Stimulated activated CD4-positive, alpha-beta T cell treated with anti-CD3 and anti-CD28 coated beads, Interleukin-15, amount 100 ng/mL, for 24 hours (primary cell): Measurements from ENCODE around the gene ZNF215.
"Not testable (repeated sequence)": the region's sequence is repeated elsewhere in the genome, so short reads cannot be mapped to it uniquely, and the experiment has no call there.

Experiments
- DNase-seq: peaks from one replicate; pipeline ENCODE4 v3.0.0-alpha.2; 2020

Gene ZNF215

DNA sequence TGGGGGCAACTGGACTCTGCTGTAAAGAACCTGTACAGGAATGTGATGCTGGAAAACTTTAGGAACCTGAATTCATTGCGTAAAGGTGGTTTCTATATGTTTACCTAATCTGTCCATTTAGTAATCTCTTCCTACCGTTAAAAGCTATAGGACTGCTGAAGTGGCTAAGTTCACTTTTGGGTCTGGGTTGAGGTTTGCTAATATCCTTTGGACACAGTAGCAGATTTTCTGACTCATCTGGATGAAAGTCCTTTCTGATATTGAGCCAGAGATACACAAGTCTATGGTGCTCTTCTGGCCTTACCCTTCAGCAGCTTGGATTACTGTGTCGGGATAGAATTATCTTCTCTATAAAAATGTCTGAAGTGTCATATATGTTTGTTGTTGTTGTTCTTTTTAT lies 16.9 kb downstream of the ZNF215 start:
- DNase-seq: no peak

DNA sequence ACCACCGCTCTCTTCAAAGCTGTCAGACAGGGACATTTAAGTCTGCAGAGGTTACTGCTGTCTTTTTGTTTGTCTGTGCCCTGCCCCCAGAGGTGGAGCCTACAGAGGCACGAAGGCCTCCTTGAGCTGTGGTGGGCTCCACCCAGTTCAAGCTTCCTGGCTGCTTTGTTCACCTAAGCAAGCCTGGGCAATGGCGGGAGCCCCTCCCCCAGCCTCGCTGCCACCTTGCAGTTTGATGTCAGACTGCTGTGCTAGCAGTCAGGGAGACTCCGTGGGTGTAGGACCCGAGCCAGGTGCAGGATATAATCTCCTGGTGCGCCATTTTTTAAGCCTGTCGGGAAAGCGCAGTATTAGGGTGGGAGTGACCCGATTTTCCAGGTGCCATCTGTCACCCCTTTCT lies 28.0 kb downstream of the ZNF215 start:
- DNase-seq: not testable (repeated sequence)

DNA sequence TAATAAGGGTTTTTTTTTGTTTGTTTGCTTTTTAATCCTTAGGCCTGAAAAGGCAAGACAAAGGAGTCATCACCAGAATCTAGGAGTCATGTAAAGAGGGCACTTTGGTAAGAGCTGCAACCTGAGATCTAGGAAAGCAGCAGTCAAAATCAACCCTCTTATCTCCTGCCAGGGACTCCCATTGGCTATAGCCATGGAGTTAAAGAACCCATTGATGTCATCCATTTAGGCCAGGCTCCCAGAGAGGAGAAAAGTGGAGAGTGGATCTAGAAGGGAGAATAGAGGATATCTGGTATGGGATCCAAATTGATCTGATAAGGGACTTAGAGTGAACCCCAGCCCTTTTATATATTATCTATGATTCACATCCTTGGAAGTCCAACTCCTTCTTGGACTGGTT lies 35.9 kb downstream of the ZNF215 start:
- DNase-seq: no peak

DNA sequence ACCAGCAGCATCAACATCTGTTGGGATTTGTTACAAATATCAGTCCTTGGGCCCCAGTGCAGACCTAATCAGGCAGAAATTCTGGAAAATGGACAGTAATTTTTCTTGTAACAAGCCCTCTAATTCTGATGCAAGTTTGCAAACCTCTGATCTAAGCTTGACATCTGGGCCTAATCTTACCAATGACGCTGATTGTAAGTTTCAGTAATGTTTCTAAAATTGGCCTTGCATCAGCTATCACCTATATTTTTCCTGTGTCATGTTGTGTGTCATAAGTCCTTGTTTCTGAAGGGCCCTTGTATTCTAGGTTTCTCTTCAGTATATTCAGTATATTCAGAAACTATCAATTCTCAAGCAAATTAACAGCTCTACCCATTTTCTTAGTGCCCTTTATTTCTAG lies 36.4 kb downstream of the ZNF215 start:
- no peak for DNase-seq

DNA sequence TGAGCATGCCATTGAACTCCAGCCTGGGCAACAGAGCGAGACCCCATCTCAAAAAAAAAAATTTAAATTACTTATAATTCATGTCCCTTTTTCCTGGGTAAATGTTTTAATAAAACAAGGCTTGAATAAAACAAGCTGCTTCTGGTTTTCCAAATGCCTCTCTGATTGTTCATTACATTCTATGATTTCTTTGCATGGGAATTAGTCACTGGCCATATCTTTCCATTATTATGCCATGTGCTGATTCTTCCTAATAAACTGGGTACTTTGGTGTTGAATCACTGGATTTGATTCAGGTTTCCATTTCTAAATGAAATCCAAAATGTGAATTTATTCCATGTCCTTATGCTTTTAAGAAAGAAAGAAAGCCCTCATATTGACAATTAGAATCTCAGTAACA lies 42.6 kb downstream of the ZNF215 start:
- DNase-seq: no peak

DNA sequence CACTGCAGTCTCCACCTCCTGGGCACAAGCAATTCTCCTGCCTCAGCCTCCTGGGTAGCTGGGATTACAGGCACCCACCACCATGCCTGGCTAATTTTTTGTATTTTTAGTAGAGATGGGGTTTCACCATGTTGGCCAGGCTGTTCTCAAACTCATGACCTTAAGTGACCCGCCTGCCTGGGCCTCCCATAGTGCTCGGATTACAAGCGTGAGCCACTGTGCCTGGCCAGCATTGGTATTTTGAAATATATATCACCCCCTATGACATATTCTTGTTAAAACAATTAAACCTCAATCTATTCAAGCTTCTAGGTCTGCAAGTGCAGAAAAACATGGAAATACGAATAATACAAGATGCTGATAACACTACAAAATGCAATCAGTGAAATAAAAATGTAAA lies 43.6 kb downstream of the ZNF215 start:
- not testable (repeated sequence) for DNase-seq

DNA sequence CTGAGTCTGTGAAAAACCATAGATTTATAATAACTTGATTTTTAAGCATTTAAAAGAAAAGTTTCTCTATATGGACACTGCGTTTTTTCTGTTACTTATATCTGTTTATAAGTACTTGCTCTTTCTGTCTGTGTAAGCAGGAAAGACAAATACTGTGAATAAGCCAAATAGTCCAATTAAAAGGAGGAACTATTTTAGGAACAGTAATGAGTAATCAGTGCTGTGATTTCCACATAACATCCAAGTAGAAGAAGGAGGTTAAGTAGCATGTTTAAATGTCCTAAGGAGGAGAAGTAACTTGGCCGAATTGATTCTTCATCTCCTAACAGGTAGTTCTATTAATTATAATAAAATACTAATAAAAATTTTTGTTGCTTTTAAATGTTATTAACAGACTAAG lies 53.1 kb downstream of the ZNF215 start:
- DNase-seq: no peak

DNA sequence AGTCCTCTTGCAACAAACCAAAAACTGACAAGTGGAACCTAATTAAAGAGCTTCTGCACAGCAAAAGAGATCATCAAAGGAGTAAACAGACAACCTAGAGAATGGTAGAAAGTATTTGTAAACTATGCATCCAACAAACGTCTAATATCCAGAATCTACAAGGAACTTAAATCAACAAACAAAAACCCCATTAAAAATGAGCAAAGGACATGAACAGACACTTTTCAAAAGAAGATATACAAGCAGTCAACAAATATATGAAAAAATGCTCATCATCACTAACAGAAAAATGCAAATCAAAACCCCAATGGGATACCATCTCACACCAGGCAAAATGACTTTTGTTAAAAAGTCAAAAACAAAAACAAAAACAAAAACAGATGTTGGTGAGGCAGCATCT lies 60.3 kb downstream of the ZNF215 start:
- no peak for DNase-seq

DNA sequence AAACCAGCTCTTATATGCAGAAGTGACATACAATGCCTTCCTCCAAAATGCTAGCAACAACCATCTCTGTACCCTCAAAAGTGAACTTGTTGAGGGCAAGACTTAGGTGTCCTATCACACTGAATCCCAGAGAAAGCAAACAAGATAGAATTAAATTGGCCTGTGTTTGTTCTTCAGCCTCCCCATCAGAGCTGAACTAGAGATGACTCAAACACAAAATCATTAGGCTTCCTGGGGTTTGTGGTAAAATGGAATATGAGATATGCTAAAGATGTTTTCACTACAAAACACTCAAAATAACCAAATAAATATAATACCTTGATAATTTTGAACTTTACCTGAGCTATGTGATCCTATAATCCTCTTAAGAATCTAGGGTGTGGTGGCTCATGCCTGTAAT lies 62.3 kb downstream of the ZNF215 start:
- no peak for DNase-seq

DNA sequence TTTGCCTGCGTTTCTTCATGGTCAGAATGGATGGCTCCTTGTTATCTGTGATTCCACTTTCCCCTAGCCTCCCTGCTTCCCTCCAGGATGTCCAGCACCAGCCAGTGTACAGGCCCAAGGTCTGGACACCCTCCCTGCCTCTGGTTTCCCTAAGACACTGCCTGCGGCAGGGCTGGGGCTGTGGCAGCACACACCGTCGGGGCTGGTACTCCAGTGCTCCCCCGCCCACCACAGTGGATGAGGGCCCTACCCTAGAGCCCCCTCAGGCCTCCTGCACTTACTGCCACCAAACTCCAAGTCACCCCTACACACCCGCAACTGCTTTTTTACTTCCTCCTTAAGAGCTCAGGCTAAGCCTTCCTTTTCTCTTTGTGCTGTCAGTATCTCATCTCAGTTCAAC lies 65.0 kb downstream of the ZNF215 start:
- no peak for DNase-seq

DNA sequence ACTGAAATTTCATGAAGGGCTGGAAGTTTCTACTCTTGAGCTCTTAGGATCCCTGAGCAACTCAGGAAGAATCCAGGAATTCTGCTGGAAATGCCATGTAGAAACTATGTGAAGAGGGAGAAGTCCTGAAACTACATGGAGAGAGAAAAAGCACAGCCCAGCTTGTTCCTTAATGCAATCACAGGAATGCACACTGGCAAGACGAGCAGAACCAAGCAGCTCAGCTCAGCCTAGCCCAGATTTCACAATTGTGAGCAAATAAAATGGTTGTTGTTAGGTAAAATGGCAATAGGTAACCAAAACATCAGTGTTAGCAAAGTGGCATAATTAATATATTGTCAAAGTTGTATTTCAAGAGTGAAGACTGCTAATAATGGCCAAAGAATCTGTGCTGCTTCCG lies 65.8 kb downstream of the ZNF215 start:
- no peak for DNase-seq

DNA sequence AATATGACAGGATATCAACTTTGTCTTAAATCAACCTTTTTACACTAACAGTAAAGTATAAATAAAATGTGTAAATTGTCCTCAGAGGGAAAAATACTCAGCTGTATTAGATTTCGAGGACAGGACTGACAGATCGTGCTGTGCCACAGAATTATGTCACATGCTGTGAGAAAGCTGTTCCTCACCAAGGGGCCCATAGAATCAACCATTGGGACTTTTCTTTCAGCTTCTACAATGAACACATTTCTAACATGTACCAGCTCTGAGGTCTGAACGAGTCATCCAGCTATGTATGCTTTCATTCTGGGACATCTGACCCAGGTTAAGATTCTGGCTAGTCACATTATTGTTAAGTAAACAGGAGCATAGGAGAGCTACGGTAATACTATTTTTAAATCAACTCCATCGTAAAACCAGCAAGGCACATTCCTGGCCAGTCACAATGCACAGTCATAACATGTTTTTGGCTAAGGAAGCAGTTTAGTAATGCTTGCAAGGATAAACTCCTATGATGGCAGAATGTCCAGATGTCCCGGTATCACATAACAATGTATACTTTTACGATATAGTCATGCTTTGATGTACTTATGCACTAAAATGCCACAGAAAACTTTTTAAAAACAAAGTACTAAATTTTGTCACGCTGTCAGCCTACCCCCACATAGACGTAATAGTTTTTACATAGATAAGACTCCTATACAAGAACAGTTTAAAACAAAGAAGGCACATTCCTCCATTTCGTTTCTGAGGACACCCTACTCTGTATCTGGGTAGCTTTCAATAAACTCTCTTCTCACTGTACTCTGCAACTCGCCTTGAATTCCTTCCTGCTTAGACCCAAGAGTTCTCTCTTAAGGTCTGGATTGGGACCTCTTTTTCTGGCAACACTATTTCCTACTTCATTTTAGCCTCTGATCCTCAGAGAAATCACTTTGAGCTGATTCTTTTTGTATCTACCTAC lies 66.5 kb downstream of the ZNF215 start:
- DNase-seq: no peak

DNA sequence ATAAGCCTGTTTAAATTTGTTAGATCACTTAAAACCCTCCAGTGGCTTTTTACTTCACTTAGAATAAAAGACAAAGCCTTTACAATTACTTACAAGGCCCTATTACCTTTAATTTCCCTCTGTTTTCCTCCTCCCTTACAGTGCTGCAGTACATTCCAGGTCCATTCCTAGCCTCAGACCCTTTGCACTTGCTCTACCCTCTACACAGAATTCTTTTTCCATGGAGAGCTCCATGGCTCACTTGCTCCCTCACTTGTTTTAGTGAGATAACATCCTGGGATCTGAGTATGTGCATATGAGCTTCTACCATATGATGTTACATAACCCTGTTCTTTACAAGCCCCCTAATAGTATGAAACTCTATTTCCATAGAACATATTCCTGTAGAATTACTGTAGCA lies 69.5 kb downstream of the ZNF215 start:
- DNase-seq: no peak

DNA sequence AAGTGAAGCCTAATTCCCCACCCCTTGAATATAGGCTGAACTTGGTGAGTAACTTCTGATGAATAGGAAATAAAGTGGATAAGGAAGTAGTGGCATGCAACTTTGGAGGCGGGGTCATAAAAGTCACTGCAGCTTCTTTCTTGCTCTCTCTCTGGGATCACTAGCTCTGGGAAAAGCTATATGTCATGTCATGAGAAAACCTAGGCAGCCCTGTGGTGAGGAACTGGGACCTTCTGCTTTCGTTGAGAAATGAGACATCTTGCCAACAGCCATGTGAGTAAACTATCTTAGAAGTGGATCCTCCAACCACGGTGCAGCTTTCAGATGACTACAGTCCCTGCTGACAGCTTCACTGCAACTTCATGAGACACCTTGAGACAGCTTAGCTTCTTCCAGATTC lies 78.3 kb downstream of the ZNF215 start:
- DNase-seq: no peak
